Motor neuron (in vitro differentiated cells): ENCODE results near the gene TNXB. TPM values are rescaled to one million over a fixed set of nuclear protein-coding genes. Genes with fewer than 3 reads are reported as not detected.
"Not testable (repeated sequence)": the region's sequence is repeated elsewhere in the genome, so short reads cannot be mapped to it uniquely, and the experiment has no call there.

Source experiments
- ATAC-seq, 8 experiments: fragments of 200-7000 bp; cut with Tn5 transposase; replicated peaks in 6 of 8; 2 replicates each; pipeline ENCODE4 v1.8.0; 2021; ENCODE audit warnings: mild to moderate bottlenecking in 8 of 8, moderate library complexity in 8 of 8
- H3K27ac ChIP-seq, 2 donors: fragments of 250-450 bp; sonication (Bioruptor Pico); 2 replicates each; pipeline ENCODE4 v1.9.0; 2021; ENCODE audit warnings: antibody characterized with exemption in 2 of 2, mild to moderate bottlenecking in 2 of 2, moderate library complexity in 1 of 2
- H3K4me1 ChIP-seq, 2 donors: fragments of 250-450 bp; sonication (Bioruptor Pico); replicated peaks in 1 of 2; 2 replicates each; pipeline ENCODE4 v1.6.1; 2021; ENCODE audit warnings: antibody characterized with exemption in 2 of 2, mild to moderate bottlenecking in 2 of 2, moderate library complexity in 1 of 2
- H3K4me3 ChIP-seq, 5 donors: fragments of 250-450 bp; sonication (Bioruptor Pico); 2 replicates each; pipeline ENCODE4 v1.9.0; 2021; ENCODE audit warnings: antibody characterized with exemption in 5 of 5, mild to moderate bottlenecking in 5 of 5, moderate library complexity in 4 of 5
- WGBS, 10 experiments: fragments of 450-650 bp; shearing (Covaris generic); methylation state at CpG; one replicate each; pipeline ENCODE4 v1.0.0; 2022; 5-methylcytosine and 5-hydroxymethylcytosine counted together
- in situ Hi-C, 9 experiments: fragments of 400-800 bp; cut with MboI; loops; one replicate each; pipeline ENCODE4 v1.15.0; 2021; ENCODE audit warnings: low sequenced_read_pairs in 9 of 9, low pct_unique_long_range_greater_than_20kb in 2 of 9; ENCODE audit not compliant: unreplicated experiment in 9 of 9
- total RNA-seq, 8 experiments: library from RNA; unstranded; fragments of 300-600 nt; gene quantifications; 2 replicates each; pipeline versions ENCODE4 v1.2.3 to v1.2.4, GENCODE V29; 2022

TNXB gene
- total RNA-seq, 8 experiments from 2014 or later: 0.81 to 84.8 (median 3.1) TPM

DNA sequence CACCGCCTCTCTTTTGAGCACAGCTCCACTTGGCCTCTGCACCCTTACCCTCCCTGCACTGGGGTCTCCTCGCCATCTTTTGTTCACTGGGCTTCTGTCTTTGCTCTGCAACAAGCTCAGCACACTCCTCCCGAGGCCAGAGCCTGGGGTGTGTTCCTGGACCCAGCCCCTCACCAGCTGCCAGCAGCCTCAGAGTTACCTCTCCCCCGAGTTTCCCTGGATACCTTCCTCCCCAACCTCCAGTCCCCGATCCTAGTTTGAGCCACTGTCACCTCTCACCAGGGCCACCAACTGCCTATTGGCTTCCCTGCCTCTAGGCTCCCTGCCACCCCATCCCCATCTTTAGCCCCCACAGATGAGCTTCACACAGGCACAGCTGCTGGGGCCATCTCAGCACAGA is 58.6 kb downstream of the TNXB start:
- Histone ChIP-seq H3K27ac (no peak overlapping the region), H3K4me1 (peaks cover 11 to 27% of the 10 kb centered on the region in 2 donors), H3K4me3 (no peak overlapping the region)
- 0 to 67% (median 0%) methylated on average over 1 of the region's 5 CpGs; no CpG with 5 or more reads in 7 of the 10 experiments for WGBS, 10 experiments
- in situ Hi-C loops: no loop called here
- no peak for ATAC-seq

DNA sequence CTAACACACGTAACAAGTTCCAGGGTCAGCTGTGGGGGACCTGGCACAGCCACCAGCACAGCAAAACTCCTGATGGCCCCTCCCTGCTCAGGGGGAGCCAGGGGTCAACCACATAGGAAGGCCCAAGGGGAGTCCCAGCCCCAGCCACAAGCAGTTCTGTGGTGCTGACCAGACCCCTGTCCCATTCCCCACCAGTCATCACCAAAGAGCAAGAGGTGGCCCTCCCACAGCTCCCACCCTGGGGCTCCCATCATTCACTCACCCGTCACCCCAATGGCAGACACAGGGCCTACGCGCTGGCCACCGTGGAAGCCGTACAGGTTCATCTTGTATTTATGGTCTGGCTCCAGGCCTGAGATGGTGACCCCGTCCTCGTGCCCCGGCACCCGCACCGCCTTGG is 59.4 kb downstream of the TNXB start:
- 100% methylated on average over 2 of the region's 11 CpGs; no CpG with 5 or more reads in 9 of the 10 experiments for WGBS, 10 experiments
- H3K4me3 ChIP-seq, ATAC-seq, H3K27ac ChIP-seq, in situ Hi-C loops: not testable (repeated sequence)
- peaks cover 11 to 27% of the 10 kb centered on the region in 2 donors for H3K4me1 ChIP-seq

DNA sequence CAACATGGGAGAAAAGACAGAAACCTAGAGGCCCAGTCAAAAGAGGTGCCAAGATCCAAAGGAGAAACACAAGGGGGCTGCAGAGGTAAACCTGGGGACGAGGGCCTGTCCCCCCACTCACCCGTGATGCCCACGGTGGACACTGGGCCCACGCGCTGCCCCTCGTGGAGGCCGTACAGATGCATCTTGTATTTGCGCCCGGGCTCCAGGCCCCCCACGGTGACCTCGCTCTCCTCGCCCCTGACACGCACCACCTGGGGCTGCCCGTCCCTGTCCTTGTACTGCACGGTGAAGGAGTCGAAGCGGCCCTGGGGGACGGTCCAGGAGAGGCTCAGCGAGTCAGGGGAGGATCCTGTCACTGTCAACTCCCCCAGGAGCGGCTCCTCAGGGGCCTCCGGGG is 60.0 kb downstream of the TNXB start:
- 80% methylated on average over 2 of the region's 21 CpGs; no CpG with 5 or more reads in 9 of the 10 experiments for whole genome bisulfite sequencing, 10 experiments
- not testable (repeated sequence) for ATAC-seq

DNA sequence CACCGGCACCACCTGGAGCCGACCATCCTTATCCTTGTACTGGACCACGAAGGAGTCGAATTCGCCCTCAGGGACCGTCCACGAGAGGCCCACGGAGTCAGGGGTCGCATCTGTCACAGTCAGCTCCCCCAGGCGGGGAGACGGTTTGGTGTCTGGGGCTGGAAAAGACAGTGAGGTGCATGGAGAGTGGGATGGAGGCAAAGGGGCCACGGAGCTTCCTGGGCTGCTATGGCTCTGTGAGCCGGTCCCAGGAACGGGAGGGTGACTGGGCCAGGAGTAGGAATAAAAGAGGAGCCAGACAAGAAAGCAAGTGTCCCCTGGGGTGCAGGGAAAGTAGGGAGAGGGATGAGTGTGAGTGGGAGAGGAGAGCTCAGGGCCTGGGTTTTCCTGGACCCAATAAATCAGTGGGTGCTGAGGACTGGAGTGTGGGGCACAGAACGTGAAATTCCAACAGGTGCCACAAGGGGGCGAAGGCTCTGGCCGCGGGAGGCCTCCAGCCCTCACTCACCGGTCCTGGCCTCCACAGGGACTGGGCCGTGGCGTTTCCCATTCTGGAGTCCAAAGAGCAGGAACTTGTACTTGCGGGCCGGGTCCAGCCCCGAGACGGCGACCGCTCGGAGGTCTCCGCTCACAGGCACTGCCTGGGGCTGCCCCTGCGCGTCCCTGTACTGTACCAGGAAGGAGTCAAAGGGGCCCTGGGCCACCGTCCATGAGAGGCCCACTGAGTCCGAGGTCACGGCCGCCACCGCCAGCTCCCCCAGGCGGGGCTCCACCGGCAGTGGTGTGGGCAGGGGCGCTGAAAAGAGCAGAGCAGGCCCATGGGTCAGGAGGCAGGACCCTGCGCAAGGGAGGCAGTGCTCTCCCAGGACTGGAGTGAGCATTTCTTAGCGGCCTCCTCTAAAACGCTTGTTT is 61.0 kb downstream of the TNXB start:
- peaks cover 11 to 27% of the 10 kb centered on the region in 2 donors for H3K4me1 ChIP-seq
- H3K27ac ChIP-seq: peak overlapping the region in 1 of 2 donors; percentile 57
- WGBS, 10 experiments: 67 to 100% (median 75%) methylated on average over 1 to 8 of the region's 42 CpGs; no CpG with 5 or more reads in 4 of the 10 experiments
- in situ Hi-C loops: no loop called here
- no peak overlapping the region for H3K4me3 ChIP-seq
- ATAC-seq: peak in 5 of 8 experiments; percentile 7 to 85 (median 14)

More for the DNA sequence above, 60.0 kb downstream of the TNXB start:
- peaks cover 11 to 27% of the 10 kb centered on the region in 2 donors for H3K4me1 ChIP-seq
- in situ Hi-C loops, H3K4me3 ChIP-seq, H3K27ac ChIP-seq: not testable (repeated sequence)

DNA sequence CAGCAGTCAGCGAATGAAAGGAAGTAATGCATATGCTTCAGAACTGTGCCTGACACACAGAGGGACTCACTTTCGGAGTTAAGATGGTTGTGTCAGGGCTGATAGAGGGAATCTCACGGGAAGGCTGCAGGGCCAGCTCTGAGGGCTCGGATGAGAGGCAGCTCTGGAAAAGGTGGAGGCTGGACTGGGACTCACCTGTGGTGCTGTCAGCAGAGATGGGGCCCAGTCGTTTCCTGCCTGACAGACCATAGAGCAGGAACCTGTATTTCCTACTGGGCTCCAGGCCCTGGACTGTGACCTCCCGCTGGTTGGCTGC is 61.6 kb downstream of the TNXB start:
- Histone ChIP-seq H3K27ac (peak overlapping the region in 1 of 2 donors; percentile 57), H3K4me1 (peaks cover 11 to 27% of the 10 kb centered on the region in 2 donors), H3K4me3 (no peak overlapping the region)
- in situ Hi-C loops: no loop called here
- WGBS, 10 experiments: 80 to 100% (median 87%) methylated on average over 1 to 4 of the region's 6 CpGs; no CpG with 5 or more reads in 5 of the 10 experiments
- peak in 1 of 8 experiments; percentile 1 for ATAC-seq

DNA sequence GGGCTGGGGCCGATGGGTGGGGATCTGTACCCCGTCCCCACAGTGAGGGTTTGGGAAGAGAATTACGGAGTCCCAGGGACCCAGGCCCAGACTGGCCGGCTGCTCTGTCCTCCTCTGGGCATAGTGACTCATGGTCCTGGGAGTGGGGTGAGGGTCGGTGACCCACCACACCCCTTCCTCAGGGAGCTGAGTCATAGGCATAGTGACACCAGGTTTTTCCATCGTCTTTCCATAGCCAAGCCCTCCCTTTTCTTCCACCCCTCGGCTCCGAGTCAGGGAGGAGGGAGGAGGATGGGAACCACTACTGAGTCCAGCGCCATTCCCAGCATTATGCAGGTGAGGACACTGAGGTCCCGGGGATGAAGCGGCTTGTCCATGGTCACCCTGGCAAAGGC is 62.1 kb downstream of the TNXB start:
- in situ Hi-C loops: no loop called here
- Histone ChIP-seq H3K27ac (peak overlapping the region in 1 of 2 donors; percentile 57), H3K4me1 (peaks cover 11 to 27% of the 10 kb centered on the region in 2 donors), H3K4me3 (no peak overlapping the region)
- 0 to 90% (median 80%) methylated on average over 1 to 3 of the region's 11 CpGs; no CpG with 5 or more reads in 7 of the 10 experiments for WGBS, 10 experiments
- ATAC-seq: peak in 7 of 8 experiments; percentile 25 to 67 (median 48)

DNA sequence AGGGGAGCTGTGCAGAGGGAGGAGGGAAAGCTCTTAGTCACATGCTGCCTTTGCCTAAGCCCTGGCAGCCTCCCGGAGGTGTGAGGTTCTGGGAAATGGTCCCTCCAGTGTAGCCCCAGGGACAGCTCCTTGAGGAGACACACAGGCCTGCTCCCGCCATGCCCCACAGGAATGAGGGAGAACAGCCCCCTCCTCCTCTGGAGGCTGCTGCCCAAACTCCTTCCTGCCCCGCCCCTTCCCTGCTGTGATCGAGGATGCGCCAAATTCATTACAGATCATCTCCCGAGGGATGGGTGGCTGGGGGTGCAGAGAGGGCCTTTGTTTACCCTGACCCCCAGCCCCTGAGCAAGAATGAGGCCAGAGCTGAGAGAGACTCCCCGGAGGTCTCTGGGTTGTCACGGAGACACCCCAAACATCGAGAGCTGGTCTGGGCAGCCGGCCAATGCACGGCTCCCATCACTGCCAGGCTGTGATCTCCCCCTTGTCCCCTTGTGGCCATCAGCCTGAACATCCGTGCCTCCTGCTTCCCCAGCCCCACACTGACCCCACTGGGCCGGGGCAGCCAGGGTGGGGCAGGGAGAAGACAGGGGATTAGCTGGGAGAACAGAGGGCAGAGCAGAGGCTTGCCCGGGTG is 62.6 kb downstream of the TNXB start:
- peak; percentile 34 to 68 (median 52) for ATAC-seq
- in situ Hi-C loops: no loop called here
- Histone ChIP-seq H3K27ac (peak overlapping the region in 1 of 2 donors; percentile 70), H3K4me1 (peaks cover 11 to 27% of the 10 kb centered on the region in 2 donors), H3K4me3 (no peak overlapping the region)
- WGBS, 10 experiments: 0 to 50% (median 33%) methylated on average over 1 to 2 of the region's 14 CpGs; no CpG with 5 or more reads in 7 of the 10 experiments

DNA sequence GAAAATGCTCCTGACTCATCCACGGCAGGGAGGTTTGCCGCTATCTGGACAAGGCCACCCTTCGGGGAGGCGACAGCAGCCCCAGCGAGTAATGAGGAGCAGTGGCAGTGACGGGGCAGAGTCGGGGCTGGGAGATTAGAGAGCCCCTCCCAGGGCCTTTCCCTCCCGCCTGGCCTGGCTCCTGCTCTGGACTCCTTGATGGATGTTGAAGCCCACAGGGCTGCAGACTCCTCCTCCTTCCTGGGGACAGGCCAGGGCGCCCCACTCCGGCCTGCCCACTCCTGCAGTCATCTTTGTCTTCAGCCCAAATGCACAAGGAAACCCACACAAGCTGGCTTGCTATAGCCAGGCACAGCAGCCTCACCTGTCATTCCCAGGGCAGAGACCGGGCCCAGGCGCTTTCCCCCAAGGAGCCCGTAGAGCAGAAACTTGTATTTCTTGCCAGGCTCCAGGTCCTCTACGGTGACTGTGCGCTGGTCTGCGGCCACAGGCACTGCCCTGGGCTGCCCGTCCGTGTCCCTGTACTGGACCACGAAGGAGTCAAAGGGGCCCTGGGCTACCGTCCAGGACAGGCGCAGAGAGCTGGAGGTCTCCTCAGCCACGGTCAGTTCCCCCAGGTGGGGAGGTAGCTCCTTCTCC is 63.2 kb downstream of the TNXB start:
- WGBS, 10 experiments: 60 to 89% (median 88%) methylated on average over 4 to 10 of the region's 22 CpGs; no CpG with 5 or more reads in 7 of the 10 experiments
- H3K4me3 ChIP-seq: no peak overlapping the region
- in situ Hi-C loops: no loop called here
- ATAC-seq: peak in 7 of 8 experiments; percentile 6 to 85 (median 68)
- H3K27ac ChIP-seq: peak overlapping the region in 1 of 2 donors; percentile 70
- H3K4me1 ChIP-seq: peaks cover 11 to 27% of the 10 kb centered on the region in 2 donors

DNA sequence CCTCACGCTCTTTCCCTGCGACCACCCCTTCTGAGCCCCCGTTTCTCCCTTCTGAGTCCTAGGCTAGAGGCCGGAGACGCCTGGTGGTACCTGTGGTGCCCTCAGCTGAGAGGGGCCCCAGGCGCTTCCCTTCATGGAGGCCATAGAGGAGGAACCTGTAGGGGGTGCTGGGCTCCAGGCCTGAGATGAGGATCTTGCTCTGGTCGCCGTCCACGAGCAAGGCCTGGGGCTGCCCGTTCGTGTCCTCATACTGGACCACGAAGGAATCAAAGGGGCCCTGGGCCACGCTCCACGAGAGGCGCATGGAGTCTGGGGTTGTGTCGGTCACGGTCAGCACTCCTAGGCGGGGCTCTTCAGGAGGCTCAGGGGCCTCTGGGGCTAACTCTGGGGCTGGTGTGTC is 64.2 kb downstream of the TNXB start:
- in situ Hi-C loops, H3K27ac ChIP-seq, ATAC-seq, H3K4me3 ChIP-seq: not testable (repeated sequence)
- H3K4me1 ChIP-seq: peaks cover 11 to 27% of the 10 kb centered on the region in 2 donors
- no CpG with 5 or more reads among the region's 18 CpGs for WGBS, 10 experiments

DNA sequence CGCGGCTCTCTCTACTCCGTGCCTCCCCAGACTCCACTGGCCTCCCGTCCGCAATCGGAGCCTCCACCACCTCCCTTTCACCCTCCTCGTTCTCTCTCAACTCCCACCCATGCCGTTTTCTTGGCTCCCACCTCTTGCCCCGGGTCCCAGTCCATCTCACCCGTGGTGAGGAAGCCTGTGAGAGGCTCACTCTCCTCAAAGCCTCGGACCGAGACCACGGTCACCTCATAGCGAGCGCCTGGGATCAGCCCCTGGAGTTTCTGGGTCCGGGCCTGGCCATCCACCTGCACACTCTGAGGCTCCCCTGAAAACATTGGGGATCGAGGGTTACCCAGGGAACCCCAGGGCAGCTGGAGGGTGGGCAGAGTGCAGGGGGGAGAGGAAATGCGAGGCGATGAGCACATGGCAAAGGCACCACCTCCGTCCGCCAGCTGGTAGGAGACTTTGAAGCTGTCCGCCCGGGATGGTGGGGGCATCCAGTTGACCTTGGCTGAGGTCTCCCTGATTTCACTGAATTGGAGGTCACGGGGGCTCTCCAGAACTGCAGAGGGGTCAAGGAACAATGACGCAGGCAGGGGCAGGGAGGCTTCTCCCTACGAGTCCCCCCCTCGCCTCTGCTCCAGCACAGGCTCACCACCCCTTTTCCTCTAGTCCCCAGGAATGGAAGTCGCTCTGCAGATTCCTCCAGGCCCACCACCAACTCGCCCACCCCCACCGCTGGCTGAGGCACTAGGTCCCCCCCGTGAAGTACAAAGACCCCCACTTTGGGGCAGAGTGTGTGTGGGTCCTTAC is 65.4 kb downstream of the TNXB start:
- H3K4me3 ChIP-seq, in situ Hi-C loops, ATAC-seq, H3K27ac ChIP-seq: not testable (repeated sequence)
- WGBS, 10 experiments: no CpG with 5 or more reads among the region's 31 CpGs
- peaks cover 11 to 27% of the 10 kb centered on the region in 2 donors for H3K4me1 ChIP-seq

DNA sequence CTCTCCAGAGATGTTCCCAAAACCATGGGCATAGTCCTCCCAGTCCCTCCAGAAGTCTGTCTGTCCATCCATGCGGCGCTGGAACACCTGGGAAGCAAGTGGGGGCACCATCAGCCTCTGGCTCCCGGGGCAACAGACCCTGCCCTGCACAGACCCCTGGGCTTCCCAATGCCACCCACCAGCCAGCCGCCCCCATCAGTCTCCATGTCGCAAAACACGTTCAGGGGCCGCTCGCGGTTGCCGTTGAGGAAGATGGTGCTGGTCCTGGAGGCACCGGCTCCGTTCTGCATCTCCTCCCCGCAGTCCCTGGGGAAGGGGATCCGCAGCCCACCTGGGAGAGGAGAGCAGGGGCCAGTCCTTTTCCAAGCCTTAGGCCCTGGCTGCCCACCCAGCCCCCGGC is 66.9 kb downstream of the TNXB start:
- ATAC-seq, in situ Hi-C loops: not testable (repeated sequence)
- WGBS, 10 experiments: no CpG with 5 or more reads among the region's 15 CpGs

DNA sequence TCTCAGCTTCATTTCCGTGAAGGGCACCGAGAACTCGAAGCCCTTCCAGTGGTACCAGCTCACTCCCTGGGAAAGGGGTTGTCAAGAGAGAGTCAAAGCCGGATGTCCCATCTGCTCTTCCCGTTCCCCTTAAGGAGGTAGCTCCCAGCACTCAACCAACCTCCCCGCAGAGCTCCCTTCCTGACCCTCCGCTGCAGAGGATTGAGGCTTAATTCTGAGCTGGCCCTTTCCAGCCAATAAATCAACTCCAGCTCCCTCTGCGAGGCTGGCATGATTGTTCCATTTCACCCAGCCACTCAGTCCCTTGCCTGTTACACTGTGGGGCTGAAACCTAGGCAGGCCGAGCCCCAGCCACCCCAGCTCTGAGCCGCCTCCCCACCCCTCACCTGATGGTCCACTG is 67.8 kb downstream of the TNXB start:
- WGBS, 10 experiments: no CpG with 5 or more reads among the region's 10 CpGs

More for the DNA sequence above, 66.9 kb downstream of the TNXB start:
- H3K4me1 ChIP-seq: peaks cover 11 to 15% of the 10 kb centered on the region in 2 donors
- not testable (repeated sequence) for H3K27ac ChIP-seq, H3K4me3 ChIP-seq

More for the DNA sequence above, 67.8 kb downstream of the TNXB start:
- in situ Hi-C loops, H3K4me3 ChIP-seq, H3K4me1 ChIP-seq, ATAC-seq, H3K27ac ChIP-seq: not testable (repeated sequence)
